ENCODE measurements around the gene CAPS.
"Not testable (repeated sequence)": the region's sequence is repeated elsewhere in the genome, so short reads cannot be mapped to it uniquely, and the experiment has no call there.

CAPS gene

DNA sequence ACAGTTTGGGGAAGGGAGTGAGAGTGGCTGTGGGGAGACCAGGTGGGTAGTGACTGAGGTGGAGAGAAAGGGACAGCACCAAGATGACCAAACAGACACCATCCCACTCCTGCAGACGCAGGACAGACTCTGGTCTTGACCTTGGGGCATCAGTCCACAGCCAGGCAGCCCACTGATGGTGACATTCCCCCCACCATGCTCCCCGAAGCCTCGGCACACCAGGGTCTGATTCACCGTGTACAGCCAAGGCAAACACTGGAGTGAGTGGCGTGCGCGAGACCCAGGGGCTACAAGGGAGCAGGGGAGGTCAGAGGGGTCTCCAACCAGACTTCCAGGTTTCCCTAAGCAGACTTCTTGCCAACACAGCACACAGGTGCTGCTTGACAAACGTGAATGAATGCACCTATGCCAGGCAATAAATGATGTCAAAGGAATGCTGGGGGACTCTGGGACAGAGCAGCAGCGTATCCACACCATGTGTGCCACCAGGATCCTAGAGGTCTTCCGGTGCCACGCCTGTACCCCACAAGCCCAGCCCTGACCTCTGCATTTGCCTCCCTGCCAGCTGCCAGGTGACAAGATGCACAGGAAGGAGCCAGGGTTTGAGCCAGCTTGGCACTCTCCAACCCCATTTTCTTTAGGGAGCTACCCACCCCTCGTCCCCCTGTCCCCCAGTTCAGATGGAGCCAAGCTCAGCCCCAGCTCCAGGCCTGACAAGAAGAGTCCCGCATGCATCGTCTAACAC lies 45.4 kb downstream of the CAPS start:
- DNase-seq, result no peak

- DNase-seq, result no peak
These were observed 46.2 kb downstream of the CAPS start for GRCh38 chr19:5960005-5961001.

DNA sequence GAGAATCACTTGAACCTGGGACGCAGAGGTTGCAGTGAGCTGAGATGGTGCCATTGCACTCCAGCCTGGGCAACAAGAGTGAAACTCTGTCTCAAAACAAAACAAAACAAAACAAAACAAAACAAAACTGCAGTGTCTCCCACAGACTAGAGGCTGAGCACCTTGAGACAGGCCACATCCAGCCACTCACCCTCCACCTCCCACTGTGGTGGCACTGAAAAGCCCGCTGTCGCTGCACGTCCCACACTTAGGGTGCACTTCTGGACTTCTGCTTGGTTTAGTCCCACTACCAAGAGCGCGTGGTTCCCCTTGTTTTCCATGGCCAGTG lies 47.6 kb downstream of the CAPS start:
- not testable (repeated sequence) for DNase-seq

- DNase-seq, result peak; percentile 56 to 68
These were observed 48.2 kb downstream of the CAPS start for GRCh38 chr19:5961969-5962945.

DNA sequence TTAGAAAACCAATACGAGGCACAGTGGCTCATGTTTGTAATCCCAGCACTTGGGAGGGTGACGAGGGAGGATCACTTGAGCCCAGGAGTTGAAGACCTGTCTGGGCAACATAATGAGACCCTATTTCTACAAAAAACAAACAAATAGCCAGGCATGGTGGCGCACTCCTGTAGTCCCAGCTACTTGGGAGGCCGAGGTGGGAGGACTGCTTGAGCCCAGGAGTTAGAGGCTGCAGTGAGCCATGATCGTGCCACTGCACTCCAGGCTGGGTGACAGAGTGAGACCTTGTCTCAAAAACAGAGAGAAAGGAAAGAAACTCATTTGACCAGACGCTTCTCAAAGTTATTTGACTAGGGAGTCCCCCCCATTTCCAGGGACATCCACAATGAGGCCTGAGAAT lies 49.2 kb downstream of the CAPS start:
- not testable (repeated sequence) for DNase-seq

DNA sequence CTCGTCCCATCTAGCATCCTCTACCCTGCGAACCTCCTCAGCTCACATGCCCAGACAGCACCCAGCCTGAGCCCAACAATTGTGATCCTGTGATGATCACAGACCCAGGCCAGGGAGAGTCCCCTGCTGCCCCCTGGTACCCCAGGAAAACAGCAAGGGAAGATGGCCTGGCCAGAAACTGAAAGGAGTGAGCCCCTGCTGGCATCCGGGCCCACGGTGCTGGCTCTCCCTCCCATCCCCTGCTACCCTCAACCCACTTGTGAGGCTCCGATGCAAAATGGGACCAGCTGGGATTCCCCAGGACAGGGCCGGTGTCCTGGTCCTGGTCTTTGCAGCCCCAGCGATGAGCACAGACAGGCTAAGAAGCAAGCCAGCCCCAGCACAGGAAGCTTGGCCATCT lies 49.8 kb downstream of the CAPS start:
- DNase-seq, result no peak

- no peak for DNase-seq
These were observed 50.9 kb downstream of the CAPS start for GRCh38 chr19:5964816-5965565.

Measured in activated T-cell treated with anti-CD3 and anti-CD28 coated beads, Interleukin-2, amount 50 U/mL, for 48 hours (primary cell).